Peyer's patch (tissue), 4 donors: ENCODE data around the gene S100A10.

Experiments
- CTCF ChIP-seq, 6 experiments: fragments of 450-650 bp in 4 of 6; fragments of 200-600 bp in 2 of 6; sonication (generic) in 1 of 6; IDR thresholded peaks; one replicate each; pipeline ENCODE4 v1.5.1; 2017 to 2019; ENCODE audit warnings: antibody characterized with exemption in 6 of 6, mild to moderate bottlenecking in 3 of 6, moderate library complexity in 1 of 6
- POLR2A ChIP-seq, 2 donors: fragments of 450-650 bp; IDR thresholded peaks; one replicate each; pipeline ENCODE4 v1.5.1; 2017; ENCODE audit warnings: antibody characterized with exemption in 2 of 2, mild to moderate bottlenecking in 2 of 2, moderate library complexity in 2 of 2

- TF ChIP-seq POLR2A (IDR thresholded peaks at IDR 0.05): no peak
- no peak for TF ChIP-seq CTCF (IDR thresholded peaks at IDR 0.05)
Observed at GRCh38 chr1:151970128-151970527, 23.5 kb downstream of the S100A10 start.
